ENCODE results near the gene IFT81. TPM values are rescaled to one million over a fixed set of nuclear protein-coding genes. Genes with fewer than 3 reads are reported as not detected.

Gene IFT81
- total RNA-seq, 1 experiment from 2014 or later = 9.0 TPM

GRCh38 chr12:110174373-110174996 is 50.3 kb downstream of the IFT81 start:
- Histone ChIP-seq H3K4me3 (replicated peaks in 1 of 2; ENCODE audit: low read depth in 1 of 2, low read length in 2 of 2) (no peak overlapping the region), H3K4me1 (ENCODE audit: control insufficient read depth in 1 of 2, insufficient read depth in 2 of 2, low read length in 2 of 2) (no peaks in the 10 kb centered on the region), H2AFZ (ENCODE audit: low read depth, low read length, poor library complexity, severe bottlenecking) (no peak overlapping the region), H3K27ac (ENCODE audit: low read depth, low read length) (no peak overlapping the region), H3K9me2 (ENCODE audit: insufficient read depth) (no peaks in the 10 kb centered on the region), H3K9me3 (ENCODE audit: control insufficient read depth in 1 of 2, insufficient read depth in 1 of 2, low read depth in 1 of 2, low read length in 2 of 2) (no peaks in the 10 kb centered on the region), H3K79me2 (ENCODE audit: insufficient read depth, low read length) (no peaks in the 10 kb centered on the region), H3K27me3 (ENCODE audit: insufficient read depth, low read length) (no peaks in the 10 kb centered on the region), H4K20me1 (ENCODE audit: insufficient read depth) (no peaks in the 10 kb centered on the region), H3K4me2 (ENCODE audit: low read length) (no peak overlapping the region), H3K9ac (ENCODE audit: low read length) (no peak overlapping the region), H3K36me3 (ENCODE audit: control insufficient read depth in 1 of 2, insufficient read depth in 2 of 2, low read length in 2 of 2) (no peaks in the 10 kb centered on the region)
- BruUV-seq (replicated peaks) = no TSS peak
- ChIA-PET POLR2A (no interaction called here), RAD21 (ENCODE audit: low non-redundant PET in 1 of 2, low total read pairs in 2 of 2, uncharacterized antibody in 2 of 2, unreplicated experiment in 2 of 2) (no interaction called here), CTCF (no interaction called here)
- no peak for TF ChIP-seq JUND (IDR thresholded peaks at IDR 0.05)
- intact Hi-C loops (cut with micrococcal nuclease) = no loop called here
- DNase-seq (ENCODE audit: low read depth, low spot score) = no peak
- no peak for ATAC-seq

- Histone ChIP-seq H3K79me2 (ENCODE audit: insufficient read depth, low read length) (no peaks in the 10 kb centered on the region), H3K27me3 (ENCODE audit: insufficient read depth, low read length) (no peaks in the 10 kb centered on the region), H3K27ac (ENCODE audit: low read depth, low read length) (no peak overlapping the region), H3K9ac (ENCODE audit: low read length) (no peak overlapping the region), H4K20me1 (ENCODE audit: insufficient read depth) (no peaks in the 10 kb centered on the region), H2AFZ (ENCODE audit: low read depth, low read length, poor library complexity, severe bottlenecking) (no peak overlapping the region), H3K4me2 (ENCODE audit: low read length) (no peak overlapping the region), H3K4me1 (ENCODE audit: control insufficient read depth in 1 of 2, insufficient read depth in 2 of 2, low read length in 2 of 2) (no peaks in the 10 kb centered on the region), H3K36me3 (ENCODE audit: control insufficient read depth in 1 of 2, insufficient read depth in 2 of 2, low read length in 2 of 2) (no peaks in the 10 kb centered on the region), H3K9me2 (ENCODE audit: insufficient read depth) (no peaks in the 10 kb centered on the region), H3K4me3 (replicated peaks in 1 of 2; ENCODE audit: low read depth in 1 of 2, low read length in 2 of 2) (no peak overlapping the region), H3K9me3 (ENCODE audit: control insufficient read depth in 1 of 2, insufficient read depth in 1 of 2, low read depth in 1 of 2, low read length in 2 of 2) (no peaks in the 10 kb centered on the region)
- ChIA-PET RAD21 (ENCODE audit: low non-redundant PET in 1 of 2, low total read pairs in 2 of 2, uncharacterized antibody in 2 of 2, unreplicated experiment in 2 of 2) (no interaction called here), CTCF (no interaction called here), POLR2A (no interaction called here)
- TF ChIP-seq SP1 (IDR thresholded peaks at IDR 0.05; ENCODE audit: low read depth) (no peak), YY1 (IDR thresholded peaks at IDR 0.05; ENCODE audit: extremely low read depth, insufficient replicate concordance, low read depth, low read length) (no peak), ZNF274 (IDR thresholded peaks at IDR 0.05; ENCODE audit: low read depth, low read length) (no peak), POLR2A (IDR thresholded peaks at IDR 0.05; ENCODE audit: borderline replicate concordance, extremely low read depth, insufficient read depth, insufficient read length) (no peak), JUND (IDR thresholded peaks at IDR 0.05) (no peak), ELF1 (IDR thresholded peaks at IDR 0.05; ENCODE audit: borderline replicate concordance, low read depth) (no peak)
- intact Hi-C loops (cut with micrococcal nuclease) = no loop called here
- ATAC-seq (no peak), DNase-seq (ENCODE audit: low read depth, low spot score) (no peak)
- BruUV-seq (replicated peaks) = no TSS peak
Observed at GRCh38 chr12:110175201-110175600, 51.0 kb downstream of the IFT81 start.

All from HCT116 (cell line).